Left lung (tissue), 10 donors: ENCODE results near the gene TECTB. TPM values are rescaled to one million over a fixed set of nuclear protein-coding genes. Genes with fewer than 3 reads are reported as not detected.

Experiments used
- ATAC-seq: fragments of 200-7000 bp; cut with Tn5 transposase; one replicate; pipeline ENCODE4 v1.9.1; 2020; ENCODE audit warnings: moderate library complexity
- DNase-seq, 4 donors: peaks; one replicate each; pipeline ENCODE4 v3.0.0-alpha.2; 2013 to 2020
- H3K27ac ChIP-seq, 2 donors: fragments of 200-600 bp; sonication (generic) in 1 of 2; one replicate each; pipeline versions ENCODE4 v1.5.0 to v1.8.0; 2020 to 2021
- H3K27me3 ChIP-seq, 2 donors: fragments of 200-600 bp; sonication (generic) in 1 of 2; one replicate each; pipeline versions ENCODE4 v1.5.0 to v1.8.0; 2020 to 2021
- H3K36me3 ChIP-seq, 2 donors: fragments of 200-600 bp; sonication (generic) in 1 of 2; one replicate each; pipeline versions ENCODE4 v1.5.0 to v1.8.0; 2020 to 2021
- H3K4me1 ChIP-seq, 2 donors: fragments of 200-600 bp; one replicate each; pipeline ENCODE4 v1.8.0; 2021
- H3K4me3 ChIP-seq, 2 donors: fragments of 200-600 bp; sonication (generic) in 1 of 2; one replicate each; pipeline versions ENCODE4 v1.5.0 to v1.8.0; 2020 to 2021; ENCODE audit warnings: mild to moderate bottlenecking in 1 of 2
- H3K9me3 ChIP-seq, 2 donors: fragments of 200-600 bp; sonication (generic) in 1 of 2; one replicate each; pipeline versions ENCODE4 v1.5.0 to v1.8.0; 2020 to 2021
- CTCF ChIP-seq, 2 donors: fragments of 200-600 bp; sonication (generic) in 1 of 2; IDR thresholded peaks; one replicate each; pipeline versions ENCODE4 v1.5.0 to v1.8.0; 2021; ENCODE audit warnings: antibody characterized with exemption in 2 of 2
- intact Hi-C, 2 donors: fragments of 100-400 bp; cut with DNase I; formaldehyde crosslinking; loops; one replicate each; pipeline versions ENCODE4 v1.11.2 to v1.14.2; 2022
- polyA plus RNA-seq, 6 donors: library from polyadenylated mRNA; unstranded; fragments of 120-200 nt; gene quantifications; one replicate each; pipeline ENCODE4 v1.2.1, GENCODE V29; 2013; ENCODE audit not compliant: insufficient read length in 6 of 6
- total RNA-seq, 2 donors: library from RNA; stranded (reverse); fragmentation: NEBNext Ultra II Directional; extraction: Animal tissue kit (Norgen Biotek cat#: 25700); gene quantifications; one replicate each; pipeline ENCODE4 v1.2.1, GENCODE V29; 2021
- donor health status: DM: no; HTN: yes; CAD: no.
- donor health status: DM: no; HTN: no; CAD: no.

Gene TECTB
- total and polyA plus RNA-seq, 8 donors = not detected

- intact Hi-C loops = no loop called here
- no peak overlapping the region for H3K27ac ChIP-seq
- peak; percentile 44 for ATAC-seq
These were observed 13.7 kb downstream of the TECTB start for GRCh38 chr10:112296908-112297331.

GRCh38 chr10:112298581-112298980 lies 15.4 kb downstream of the TECTB start:
- no peak for ATAC-seq
- Histone ChIP-seq H3K36me3 (no peaks in the 10 kb centered on the region), H3K27me3 (peaks cover 0 to under 1% of the 10 kb centered on the region in 2 donors), H3K27ac (no peak overlapping the region), H3K9me3 (no peaks in the 10 kb centered on the region), H3K4me1 (peaks cover 0 to 2% of the 10 kb centered on the region in 2 donors), H3K4me3 (no peak overlapping the region)
- intact Hi-C loops = no loop called here
- DNase-seq = no peak
- no peak for TF ChIP-seq CTCF (IDR thresholded peaks at IDR 0.05)

More at GRCh38 chr10:112296908-112297331, 13.7 kb downstream of the TECTB start:
- Histone ChIP-seq H3K4me1 (peaks cover 0 to 2% of the 10 kb centered on the region in 2 donors), H3K36me3 (no peaks in the 10 kb centered on the region), H3K9me3 (no peaks in the 10 kb centered on the region), H3K27me3 (no peaks in the 10 kb centered on the region), H3K4me3 (no peak overlapping the region)
- DNase-seq = no peak
- TF ChIP-seq CTCF (IDR thresholded peaks at IDR 0.05) = no peak

- H3K4me3 ChIP-seq = no peak overlapping the region
- peaks cover 0 to 2% of the 10 kb centered on the region in 2 donors for H3K4me1 ChIP-seq
- no peaks in the 10 kb centered on the region for H3K36me3 ChIP-seq
- DNase-seq = no peak
- intact Hi-C loops = no loop called here
- ATAC-seq = no peak
- no peak for TF ChIP-seq CTCF (IDR thresholded peaks at IDR 0.05)
- no peak overlapping the region for H3K27ac ChIP-seq
- H3K27me3 ChIP-seq = peaks cover 0 to 5% of the 10 kb centered on the region in 2 donors
- H3K9me3 ChIP-seq = no peaks in the 10 kb centered on the region
These were observed 16.3 kb downstream of the TECTB start for GRCh38 chr10:112299456-112299855.

GRCh38 chr10:112302335-112302734 lies 19.1 kb downstream of the TECTB start:
- no peak for TF ChIP-seq CTCF (IDR thresholded peaks at IDR 0.05)
- DNase-seq (no peak), ATAC-seq (no peak)
- intact Hi-C loops = no loop called here
- H3K4me3 ChIP-seq = no peak overlapping the region
- H3K36me3 ChIP-seq = no peaks in the 10 kb centered on the region
- no peaks in the 10 kb centered on the region for H3K4me1 ChIP-seq
- H3K9me3 ChIP-seq = no peaks in the 10 kb centered on the region
- no peak overlapping the region for H3K27ac ChIP-seq
- peaks cover 0 to 10% of the 10 kb centered on the region in 2 donors for H3K27me3 ChIP-seq

- intact Hi-C loops = no loop called here
- H3K4me3 ChIP-seq = no peak overlapping the region
- ATAC-seq = peak; percentile 70
These were observed 20.3 kb downstream of the TECTB start for GRCh38 chr10:112303528-112303927.

More at GRCh38 chr10:112303528-112303927, 20.3 kb downstream of the TECTB start:
- no peaks in the 10 kb centered on the region for H3K36me3 ChIP-seq
- H3K9me3 ChIP-seq = no peaks in the 10 kb centered on the region
- no peak for TF ChIP-seq CTCF (IDR thresholded peaks at IDR 0.05)
- no peak for DNase-seq
- H3K27ac ChIP-seq = peak overlapping the region in 1 of 2 donors; percentile 30
- peaks cover 0 to 10% of the 10 kb centered on the region in 2 donors for H3K27me3 ChIP-seq
- no peaks in the 10 kb centered on the region for H3K4me1 ChIP-seq
